Endothelial cell of umbilical vein (primary cell): ENCODE measurements around the gene SLC28A1.

Experiments
- EZH2 ChIP-seq: IDR thresholded peaks from 2 replicates; pipeline ENCODE4 v1.6.1; 2012; ENCODE audit warnings: borderline replicate concordance, low read depth, mild to moderate bottlenecking, moderate library complexity, low read length, inconsistent platforms; ENCODE audit not compliant: severe bottlenecking
- FOS ChIP-seq: IDR thresholded peaks from 2 replicates; pipeline ENCODE4 v1.6.1; 2011; ENCODE audit warnings: mild to moderate bottlenecking, low read length, moderate library complexity, borderline replicate concordance; ENCODE audit not compliant: insufficient read depth
- JUN ChIP-seq: IDR thresholded peaks from 2 replicates; pipeline ENCODE4 v1.6.1; 2011; ENCODE audit warnings: borderline replicate concordance, low read depth; ENCODE audit not compliant: insufficient read length, insufficient read depth
- MYC ChIP-seq: IDR thresholded peaks from one replicate; pipeline ENCODE4 v1.6.1; 2011; ENCODE audit warnings: mild to moderate bottlenecking, low read depth, low read length
- POLR2A ChIP-seq: IDR thresholded peaks from 2 replicates; pipeline ENCODE4 v1.6.1; 2012; ENCODE audit warnings: low read depth, mild to moderate bottlenecking, control low read depth, low read length
- POLR2AphosphoS5 ChIP-seq: IDR thresholded peaks from 2 replicates; pipeline ENCODE4 v1.6.1; 2012; ENCODE audit warnings: low read depth, mild to moderate bottlenecking, control low read depth, low read length, moderate library complexity; ENCODE audit not compliant: insufficient read depth
- TF ChIP-seq, protein P1 (sequence below), 2 donors: IDR thresholded peaks; 1 replicate in 1 of 2; 2 replicates in 1 of 2; pipeline ENCODE4 v1.5.1; 2011; ENCODE audit warnings: low read length in 2 of 2, mild to moderate bottlenecking in 2 of 2, moderate library complexity in 2 of 2, control low read depth in 1 of 2, inconsistent platforms in 1 of 2, low read depth in 1 of 2; ENCODE audit not compliant: insufficient read depth in 1 of 2; ENCODE audit errors: extremely low read depth in 1 of 2
- TF ChIP-seq, protein P2 (sequence below): IDR thresholded peaks from 2 replicates; pipeline ENCODE4 v1.6.1; 2011; ENCODE audit not compliant: insufficient read depth, insufficient read length

DNA sequence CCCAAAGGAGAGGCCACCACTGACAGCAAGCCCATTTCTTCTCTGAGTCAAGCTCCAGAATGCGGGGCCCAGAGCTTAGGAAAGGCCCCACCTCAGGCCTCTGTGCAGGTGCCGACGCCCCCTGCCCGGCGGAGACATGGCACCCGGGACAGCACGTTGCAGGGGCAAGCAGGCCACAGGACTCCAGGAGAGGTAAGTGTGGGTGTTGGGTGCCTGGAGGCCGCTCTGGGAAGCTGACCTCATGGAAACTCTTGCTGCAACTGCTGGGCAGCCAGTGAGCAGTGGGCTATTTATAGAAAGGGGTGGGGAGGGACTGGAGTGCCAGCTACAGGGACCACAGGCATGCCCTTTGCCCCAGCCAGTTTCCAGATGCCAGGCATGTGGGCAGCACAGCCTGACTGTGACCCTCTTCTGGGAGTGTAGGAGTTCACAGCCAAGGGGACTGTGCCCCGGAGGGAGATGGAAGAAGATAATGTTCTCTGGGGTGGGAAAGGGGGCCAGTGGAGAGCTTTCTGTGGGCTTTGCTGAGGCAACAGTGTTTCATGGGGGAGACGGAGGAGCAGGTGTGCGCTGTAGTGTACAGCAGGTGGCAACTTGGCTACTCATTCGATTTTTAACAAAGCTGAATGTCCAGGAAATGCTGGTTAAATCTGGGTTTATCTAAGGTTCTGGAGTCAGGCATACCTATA is 43.6 kb upstream of the SLC28A1 start:
- TF ChIP-seq JUN (no peak), EZH2 (no peak), FOS (no peak), POLR2AphosphoS5 (no peak), POLR2A (no peak), MYC (no peak)
- TF ChIP-seq, protein P1, sequence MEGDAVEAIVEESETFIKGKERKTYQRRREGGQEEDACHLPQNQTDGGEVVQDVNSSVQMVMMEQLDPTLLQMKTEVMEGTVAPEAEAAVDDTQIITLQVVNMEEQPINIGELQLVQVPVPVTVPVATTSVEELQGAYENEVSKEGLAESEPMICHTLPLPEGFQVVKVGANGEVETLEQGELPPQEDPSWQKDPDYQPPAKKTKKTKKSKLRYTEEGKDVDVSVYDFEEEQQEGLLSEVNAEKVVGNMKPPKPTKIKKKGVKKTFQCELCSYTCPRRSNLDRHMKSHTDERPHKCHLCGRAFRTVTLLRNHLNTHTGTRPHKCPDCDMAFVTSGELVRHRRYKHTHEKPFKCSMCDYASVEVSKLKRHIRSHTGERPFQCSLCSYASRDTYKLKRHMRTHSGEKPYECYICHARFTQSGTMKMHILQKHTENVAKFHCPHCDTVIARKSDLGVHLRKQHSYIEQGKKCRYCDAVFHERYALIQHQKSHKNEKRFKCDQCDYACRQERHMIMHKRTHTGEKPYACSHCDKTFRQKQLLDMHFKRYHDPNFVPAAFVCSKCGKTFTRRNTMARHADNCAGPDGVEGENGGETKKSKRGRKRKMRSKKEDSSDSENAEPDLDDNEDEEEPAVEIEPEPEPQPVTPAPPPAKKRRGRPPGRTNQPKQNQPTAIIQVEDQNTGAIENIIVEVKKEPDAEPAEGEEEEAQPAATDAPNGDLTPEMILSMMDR (IDR thresholded peaks at IDR 0.05; ENCODE audit: extremely low read depth in 1 of 2, insufficient read depth in 1 of 2, low read depth in 1 of 2, low read length in 2 of 2) = no peak
- TF ChIP-seq, protein P2, sequence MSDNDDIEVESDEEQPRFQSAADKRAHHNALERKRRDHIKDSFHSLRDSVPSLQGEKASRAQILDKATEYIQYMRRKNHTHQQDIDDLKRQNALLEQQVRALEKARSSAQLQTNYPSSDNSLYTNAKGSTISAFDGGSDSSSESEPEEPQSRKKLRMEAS = no peak
